Fibroblast of the aortic adventitia (primary cell): Measurements from ENCODE around the gene FADD. TPM values are rescaled to one million over a fixed set of nuclear protein-coding genes. Genes with fewer than 3 reads are reported as not detected.

Source experiments
- DNase-seq: peaks from one replicate; pipeline ENCODE4 v3.0.0-alpha.2; 2010; ENCODE audit warnings: low read depth
- H3K4me3 ChIP-seq: 2 replicates; pipeline ENCODE4 v1.5.1; 2011; ENCODE audit warnings: low read depth, mild to moderate bottlenecking, control low read depth, low read length, moderate library complexity
- CTCF ChIP-seq: IDR thresholded peaks from 2 replicates; pipeline ENCODE4 v1.5.1; 2011; ENCODE audit warnings: mild to moderate bottlenecking, low read length, control low read depth, inconsistent platforms; ENCODE audit not compliant: insufficient read depth
- total RNA-seq: library from RNA; depleted of rRNA; stranded (reverse); fragments of >200 nt; gene quantifications from 2 replicates; pipeline ENCODE4 v1.2.3, GENCODE V29; 2012; ENCODE audit warnings: low replicate concordance

The FADD gene
- total RNA-seq, 1 donor, result 30.8 TPM

DNA sequence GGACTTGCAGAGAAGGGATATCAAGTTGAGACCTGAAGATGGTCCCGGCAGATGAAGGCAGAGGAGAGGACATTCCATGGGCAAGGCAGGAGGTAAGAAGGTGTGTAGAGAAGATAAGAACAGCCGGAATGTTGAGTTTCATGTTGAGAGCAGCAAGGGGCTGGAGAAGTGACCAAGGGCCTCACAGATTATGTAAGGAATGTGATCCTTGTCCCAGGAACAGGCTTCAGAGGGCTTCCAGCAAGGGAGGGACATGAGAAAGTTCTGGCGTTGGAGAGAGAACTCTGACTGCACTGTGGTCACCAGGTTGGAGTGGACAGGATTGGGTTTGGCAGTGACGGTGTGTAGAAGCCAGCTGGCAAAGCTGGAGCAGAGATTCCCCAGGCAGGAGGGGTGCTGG, 39.8 kb downstream of the FADD start:
- DNase-seq, result no peak
- no peak for TF ChIP-seq CTCF
- H3K4me3 ChIP-seq, result no peak overlapping the region

- no peak for TF ChIP-seq CTCF
- peak; percentile 44 for DNase-seq
- H3K4me3 ChIP-seq, result no peak overlapping the region
Observed at GRCh38 chr11:70243912-70244652, 41.0 kb downstream of the FADD start.

DNA sequence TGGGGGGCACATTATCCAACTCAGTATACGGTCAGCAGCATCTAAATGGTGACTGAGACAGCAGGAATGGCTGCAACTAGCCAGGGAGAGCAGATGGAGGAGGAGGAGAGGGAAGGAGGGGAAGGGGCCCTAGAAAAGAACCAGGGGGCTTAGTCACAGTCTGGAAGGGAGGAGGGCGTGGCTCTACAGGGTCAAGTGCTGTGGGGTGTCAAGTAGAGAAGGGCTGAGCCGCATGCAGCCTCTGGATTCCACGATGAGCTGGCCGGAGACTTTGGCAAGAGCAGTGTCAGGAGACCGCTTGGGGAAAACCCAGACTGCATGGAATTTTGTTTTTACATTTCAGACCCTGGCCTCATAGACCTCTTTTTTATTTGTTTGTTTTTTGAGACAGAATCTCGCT, 41.6 kb downstream of the FADD start:
- no peak for TF ChIP-seq CTCF
- peak; percentile 85 for DNase-seq
- H3K4me3 ChIP-seq, result no peak overlapping the region

- no peak overlapping the region for H3K4me3 ChIP-seq
- peak; percentile 30 for DNase-seq
- no peak for TF ChIP-seq CTCF
Observed at GRCh38 chr11:70246196-70246595, 43.1 kb downstream of the FADD start.

DNA sequence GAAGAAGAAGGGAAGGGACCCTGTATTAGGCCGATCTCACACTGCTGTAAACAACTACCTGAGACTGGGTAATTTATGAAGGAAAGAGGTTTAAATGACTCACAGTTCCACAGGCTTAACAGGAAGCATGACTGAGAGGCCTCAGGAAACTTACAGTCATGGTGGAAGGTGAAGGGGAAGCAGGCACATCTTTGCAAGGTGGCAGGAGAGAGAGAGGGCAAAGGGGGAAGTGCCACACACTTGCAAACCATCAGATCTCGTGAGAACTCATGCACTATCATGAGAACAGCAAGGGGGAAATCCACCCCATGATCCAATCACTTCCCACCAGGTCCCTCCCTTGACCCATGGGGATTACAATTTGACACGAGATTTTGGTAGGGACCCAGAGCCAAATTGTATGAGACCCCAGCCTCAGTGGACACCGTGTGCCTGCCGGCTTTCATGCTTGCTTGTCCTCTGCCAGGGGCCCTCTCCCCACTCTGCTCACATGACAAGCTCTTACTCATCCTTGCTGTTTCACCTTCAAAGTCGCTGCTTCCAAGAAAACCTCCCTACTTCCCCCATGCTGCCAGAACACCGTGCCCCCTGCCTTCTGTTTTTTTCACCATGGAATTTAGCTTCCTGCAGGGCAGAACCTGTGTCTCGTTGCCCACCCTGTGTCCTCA, 44.1 kb downstream of the FADD start:
- H3K4me3 ChIP-seq, result no peak overlapping the region
- no peak for TF ChIP-seq CTCF
- no peak for DNase-seq

- no peak for TF ChIP-seq CTCF
- no peak for DNase-seq
- H3K4me3 ChIP-seq, result no peak overlapping the region
Observed at GRCh38 chr11:70247710-70248072, 44.6 kb downstream of the FADD start.
